Prostate gland (tissue), 2 donors: ENCODE data around the gene NECTIN1. TPM values are rescaled to one million over a fixed set of nuclear protein-coding genes. Genes with fewer than 3 reads are reported as not detected.

Experiments used
- DNase-seq: peaks from one replicate; pipeline ENCODE4 v3.0.0-alpha.2; 2019; ENCODE audit warnings: low spot score
- H3K27ac ChIP-seq, 2 donors: fragments of 200-600 bp; sonication (generic); 2 replicates each; pipeline ENCODE4 v1.5.1; 2017 to 2019
- H3K27me3 ChIP-seq: fragments of 200-600 bp; sonication (generic); replicated peaks from 2 replicates; pipeline ENCODE4 v1.5.1; 2019; ENCODE audit not compliant: insufficient read depth
- H3K36me3 ChIP-seq, 2 donors: fragments of 200-600 bp; sonication (generic); 1 replicate in 1 of 2; 2 replicates in 1 of 2; pipeline versions ENCODE4 v1.5.1 to v1.8.1; 2017 to 2019
- H3K4me1 ChIP-seq: fragments of 200-600 bp; sonication (generic); replicated peaks from 2 replicates; pipeline ENCODE4 v1.5.1; 2019
- H3K4me3 ChIP-seq, 2 donors: fragments of 200-600 bp; sonication (generic); 2 replicates each; pipeline ENCODE4 v1.5.1; 2017 to 2019
- H3K9me3 ChIP-seq: fragments of 200-600 bp; sonication (generic); 2 replicates; pipeline ENCODE4 v1.5.1; 2017
- POLR2A ChIP-seq: fragments of 450-650 bp; IDR thresholded peaks from one replicate; pipeline ENCODE4 v1.6.1; 2016; ENCODE audit warnings: antibody characterized with exemption, mild to moderate bottlenecking
- POLR2AphosphoS5 ChIP-seq: sonication (generic); formaldehyde crosslinking; IDR thresholded peaks from one replicate; pipeline ENCODE4 v1.6.1; 2017; ENCODE audit warnings: antibody characterized with exemption
- WGBS: methylation state at CpG from one replicate; pipeline ENCODE4 v1.1.5; 2018; 5-methylcytosine and 5-hydroxymethylcytosine counted together
- intact Hi-C: fragments of 100-400 bp; cut with DNase I; formaldehyde crosslinking; loops from one replicate; pipeline ENCODE4 v1.14.2; 2022
- total RNA-seq, 2 donors: library from RNA; depleted of rRNA; stranded (reverse); fragments of >200 nt; gene quantifications; one replicate each; pipeline ENCODE4 v1.1.0, GENCODE V29; 2016
- TF ChIP-seq, protein P1 (sequence below), 4 experiments: fragments of 200-600 bp in 2 of 4; fragments of 450-650 bp in 2 of 4; sonication (generic) in 2 of 4; IDR thresholded peaks; 1 replicate in 3 of 4; 2 replicates in 1 of 4; pipeline ENCODE4 v1.5.1; 2016 to 2019; ENCODE audit warnings: antibody characterized with exemption in 4 of 4, mild to moderate bottlenecking in 2 of 4, moderate library complexity in 2 of 4

NECTIN1 gene
- total RNA-seq, 2 donors from 2014 or later = 18.7 to 28.2 TPM

- no peak overlapping the region for H3K27ac ChIP-seq
- no peaks in the 10 kb centered on the region for H3K9me3 ChIP-seq
- DNase-seq = no peak
- no peaks in the 10 kb centered on the region for H3K36me3 ChIP-seq
- intact Hi-C loops = loop anchor here (10.0 kb wide), 1 partner anchor 644 kb away; no protein-coding TSS in a partner anchor
- no peak for TF ChIP-seq POLR2A
- no peak for TF ChIP-seq POLR2AphosphoS5
- TF ChIP-seq, protein P1, sequence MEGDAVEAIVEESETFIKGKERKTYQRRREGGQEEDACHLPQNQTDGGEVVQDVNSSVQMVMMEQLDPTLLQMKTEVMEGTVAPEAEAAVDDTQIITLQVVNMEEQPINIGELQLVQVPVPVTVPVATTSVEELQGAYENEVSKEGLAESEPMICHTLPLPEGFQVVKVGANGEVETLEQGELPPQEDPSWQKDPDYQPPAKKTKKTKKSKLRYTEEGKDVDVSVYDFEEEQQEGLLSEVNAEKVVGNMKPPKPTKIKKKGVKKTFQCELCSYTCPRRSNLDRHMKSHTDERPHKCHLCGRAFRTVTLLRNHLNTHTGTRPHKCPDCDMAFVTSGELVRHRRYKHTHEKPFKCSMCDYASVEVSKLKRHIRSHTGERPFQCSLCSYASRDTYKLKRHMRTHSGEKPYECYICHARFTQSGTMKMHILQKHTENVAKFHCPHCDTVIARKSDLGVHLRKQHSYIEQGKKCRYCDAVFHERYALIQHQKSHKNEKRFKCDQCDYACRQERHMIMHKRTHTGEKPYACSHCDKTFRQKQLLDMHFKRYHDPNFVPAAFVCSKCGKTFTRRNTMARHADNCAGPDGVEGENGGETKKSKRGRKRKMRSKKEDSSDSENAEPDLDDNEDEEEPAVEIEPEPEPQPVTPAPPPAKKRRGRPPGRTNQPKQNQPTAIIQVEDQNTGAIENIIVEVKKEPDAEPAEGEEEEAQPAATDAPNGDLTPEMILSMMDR (IDR thresholded peaks at IDR 0.05) = no peak
- no peak overlapping the region for H3K4me3 ChIP-seq
- peaks cover 7% of the 10 kb centered on the region for H3K4me1 ChIP-seq
- no peaks in the 10 kb centered on the region for H3K27me3 ChIP-seq
- WGBS = 70% methylated on average over 4 of the region's 4 CpGs
These were observed 67.8 kb downstream of the NECTIN1 start for GRCh38 chr11:119661226-119661625.

DNA sequence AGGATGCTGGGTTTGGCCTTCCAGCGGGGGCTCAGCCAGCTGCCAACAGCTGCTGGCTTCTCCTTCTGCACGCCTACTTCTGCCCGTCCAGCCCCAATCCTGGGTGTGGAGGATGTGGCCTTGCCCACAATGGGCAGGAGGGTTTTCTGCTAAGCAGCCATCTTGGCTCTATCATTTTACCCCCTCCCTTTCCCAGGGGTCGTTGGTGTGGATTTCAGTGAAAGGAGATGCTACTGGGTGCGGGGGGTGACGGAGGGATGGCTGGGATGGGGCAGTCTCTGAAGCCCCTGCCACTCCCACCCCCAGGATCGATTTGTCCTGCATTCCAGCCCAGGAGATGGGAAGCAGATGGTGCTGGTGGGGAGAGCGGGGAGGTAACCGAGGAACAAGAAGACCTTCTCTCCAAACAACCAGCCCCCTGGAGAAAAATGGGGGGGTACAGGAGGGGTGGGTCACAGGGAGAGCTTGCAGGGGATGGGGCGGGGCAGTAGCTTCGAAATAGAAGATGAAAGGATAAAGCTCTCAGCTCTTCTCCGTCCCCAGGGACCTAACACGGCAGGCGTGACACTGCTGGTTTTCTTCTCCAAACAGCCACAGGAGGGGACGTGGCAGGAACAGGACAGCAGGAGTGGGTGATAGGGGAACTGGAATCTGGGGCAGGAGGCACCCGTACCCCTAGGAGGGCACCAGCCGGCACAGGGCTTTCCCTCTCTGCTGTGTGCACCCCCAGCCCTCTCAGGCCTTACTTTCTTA, 68.9 kb downstream of the NECTIN1 start:
- Histone ChIP-seq H3K36me3 (no peaks in the 10 kb centered on the region), H3K27me3 (no peaks in the 10 kb centered on the region), H3K4me3 (no peak overlapping the region), H3K4me1 (peaks cover 7% of the 10 kb centered on the region), H3K9me3 (no peaks in the 10 kb centered on the region), H3K27ac (no peak overlapping the region)
- 66% methylated on average over 17 of the region's 17 CpGs for WGBS
- DNase-seq = no peak
- intact Hi-C loops = loop anchor here (10.0 kb wide), 1 partner anchor 645 kb away; no protein-coding TSS in a partner anchor
- TF ChIP-seq POLR2A = no peak
- TF ChIP-seq POLR2AphosphoS5 = no peak
- TF ChIP-seq, protein P1 (IDR thresholded peaks at IDR 0.05) = no peak

DNA sequence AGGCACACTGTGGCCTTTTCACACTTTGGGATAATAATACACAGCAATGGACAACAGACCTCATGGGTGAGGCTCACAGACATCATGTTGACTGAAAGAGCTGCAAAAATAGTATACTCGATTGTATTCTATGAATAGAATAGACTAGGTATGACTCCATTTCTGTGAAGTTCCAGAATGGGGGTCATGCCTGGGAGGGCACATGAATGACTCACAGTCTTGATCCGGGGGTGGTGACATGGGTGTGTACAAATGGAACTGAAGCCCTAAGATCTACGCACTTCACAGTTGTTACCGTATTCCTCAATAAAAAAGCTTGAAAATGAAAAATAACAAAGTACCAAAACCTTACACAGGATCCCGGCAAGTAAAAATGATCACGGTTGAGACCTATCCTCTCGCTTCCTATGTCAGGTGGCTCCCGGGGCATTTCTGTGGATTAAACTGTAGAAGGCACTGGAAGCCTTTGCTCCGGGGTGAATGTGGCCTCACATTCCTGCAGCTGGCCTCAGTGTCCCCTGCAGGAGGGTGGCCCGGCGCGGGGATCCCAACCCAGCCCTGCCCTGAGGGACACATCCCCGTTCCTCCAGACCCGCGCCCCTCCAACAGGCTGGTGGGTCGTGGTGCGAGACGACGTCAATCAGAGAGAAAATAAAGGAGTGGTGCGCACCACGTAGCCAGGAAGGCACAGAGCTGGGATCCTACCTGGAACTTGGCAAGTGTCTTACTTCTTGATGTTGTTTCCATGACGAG, 75.9 kb downstream of the NECTIN1 start:
- H3K27me3 ChIP-seq = no peaks in the 10 kb centered on the region
- H3K9me3 ChIP-seq = no peaks in the 10 kb centered on the region
- DNase-seq = no peak
- H3K4me1 ChIP-seq = no peaks in the 10 kb centered on the region
- TF ChIP-seq, protein P1 (IDR thresholded peaks at IDR 0.05) = no peak
- TF ChIP-seq POLR2AphosphoS5 = no peak
- no peak for TF ChIP-seq POLR2A
- no peaks in the 10 kb centered on the region for H3K36me3 ChIP-seq
- WGBS = 88% methylated on average over 22 of the region's 22 CpGs
- no peak overlapping the region for H3K27ac ChIP-seq
- no peak overlapping the region for H3K4me3 ChIP-seq
- intact Hi-C loops = no loop called here

DNA sequence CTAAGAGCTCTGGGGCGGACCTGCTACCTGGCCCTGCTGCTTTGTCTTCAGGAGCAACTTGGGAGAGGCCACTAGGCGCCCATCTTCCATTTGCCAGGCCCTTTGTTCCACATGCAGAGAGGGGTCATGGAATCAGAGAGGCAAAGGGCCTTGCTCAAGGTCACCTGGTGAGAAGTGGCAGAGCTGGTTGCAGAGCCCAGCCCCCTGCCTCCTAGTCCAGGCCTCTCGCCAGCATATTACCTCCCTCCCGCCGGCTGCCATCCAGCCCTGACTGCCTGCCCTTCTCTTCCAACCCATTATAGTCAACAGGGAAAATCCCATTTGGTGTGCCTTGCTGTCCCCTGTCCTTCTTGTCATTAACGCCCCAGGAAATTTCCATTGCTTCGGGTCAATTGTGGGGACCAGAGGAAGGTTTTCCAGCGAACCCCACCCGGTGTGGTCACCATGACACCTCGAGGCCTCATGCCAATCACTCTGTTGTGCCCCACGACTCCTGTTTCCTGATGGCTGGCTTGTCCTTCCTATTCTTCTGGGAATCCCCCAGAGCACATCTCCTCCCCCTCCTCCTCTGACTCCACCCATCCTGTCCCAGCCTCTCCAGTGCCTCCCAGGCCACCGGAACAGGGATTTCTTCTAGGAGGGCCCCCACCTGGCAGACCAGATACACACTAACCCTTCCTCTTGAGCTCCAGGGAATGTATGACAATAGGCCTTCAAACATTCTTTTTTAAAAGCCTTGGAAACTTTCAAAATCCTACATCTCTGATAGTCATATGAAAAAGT, 77.0 kb downstream of the NECTIN1 start:
- no peak overlapping the region for H3K4me3 ChIP-seq
- no peaks in the 10 kb centered on the region for H3K27me3 ChIP-seq
- H3K36me3 ChIP-seq = no peaks in the 10 kb centered on the region
- WGBS = 66% methylated on average over 12 of the region's 12 CpGs
- intact Hi-C loops = no loop called here
- TF ChIP-seq, protein P1 (IDR thresholded peaks at IDR 0.05) = no peak
- TF ChIP-seq POLR2AphosphoS5 = no peak
- no peak for DNase-seq
- H3K9me3 ChIP-seq = no peaks in the 10 kb centered on the region
- H3K27ac ChIP-seq = no peak overlapping the region
- no peaks in the 10 kb centered on the region for H3K4me1 ChIP-seq
